Neuronal stem cell (in vitro differentiated cells): ENCODE data around the gene MRPS9.

Experiments used
- DNase-seq: peaks from one replicate; pipeline ENCODE4 v3.0.0-alpha.2; 2013; ENCODE audit warnings: low spot score
- H2AFZ ChIP-seq: one replicate; pipeline ENCODE4 v1.6.1; 2013; ENCODE audit warnings: mild to moderate bottlenecking, low read length, inconsistent platforms
- H2AK5ac ChIP-seq: 2 replicates; pipeline ENCODE4 v1.6.1; 2013; ENCODE audit warnings: low read depth, mild to moderate bottlenecking, inconsistent platforms, low read length, moderate library complexity, mixed read lengths
- H2BK120ac ChIP-seq: 2 replicates; pipeline ENCODE4 v1.6.1; 2013; ENCODE audit warnings: low read depth, mild to moderate bottlenecking, inconsistent platforms, low read length, moderate library complexity, mixed read lengths
- H2BK12ac ChIP-seq: one replicate; pipeline ENCODE4 v1.6.1; 2013; ENCODE audit warnings: low read length, inconsistent platforms
- H2BK15ac ChIP-seq: 2 replicates; pipeline ENCODE4 v1.6.1; 2013; ENCODE audit warnings: mild to moderate bottlenecking, low read length, inconsistent platforms, mixed read lengths
- H2BK5ac ChIP-seq: one replicate; pipeline ENCODE4 v1.6.1; 2013; ENCODE audit warnings: inconsistent platforms, mild to moderate bottlenecking, low read length, moderate library complexity
- H3K14ac ChIP-seq: one replicate; pipeline ENCODE4 v1.6.1; 2013; ENCODE audit warnings: low read length, inconsistent platforms
- H3K18ac ChIP-seq: 2 replicates; pipeline ENCODE4 v1.6.1; 2013; ENCODE audit warnings: low read length, inconsistent platforms
- H3K23ac ChIP-seq: 2 replicates; pipeline ENCODE4 v1.6.1; 2013; ENCODE audit warnings: low read depth, mild to moderate bottlenecking, mixed read lengths, low read length, inconsistent platforms; ENCODE audit not compliant: poor library complexity
- H3K27ac ChIP-seq: replicated peaks from 3 replicates; pipeline ENCODE4 v1.5.1; 2013; ENCODE audit warnings: low read length, inconsistent platforms
- H3K27me3 ChIP-seq, 3 experiments: 2 replicates each; pipeline ENCODE4 v1.6.1; 2013; ENCODE audit warnings: low read length in 3 of 3, mild to moderate bottlenecking in 2 of 3, inconsistent platforms in 1 of 3, low read depth in 1 of 3, mixed read lengths in 1 of 3, moderate library complexity in 1 of 3; ENCODE audit not compliant: control insufficient read depth in 3 of 3, insufficient read depth in 3 of 3
- H3K36me3 ChIP-seq, 2 donors: replicated peaks in 1 of 2; 2 replicates each; pipeline ENCODE4 v1.6.1; 2013; ENCODE audit warnings: low read length in 2 of 2; ENCODE audit not compliant: control insufficient read depth in 2 of 2, insufficient read depth in 2 of 2
- H3K4ac ChIP-seq: 2 replicates; pipeline ENCODE4 v1.6.1; 2013; ENCODE audit warnings: inconsistent platforms, mild to moderate bottlenecking, low read length, moderate library complexity
- H3K4me1 ChIP-seq, 2 donors: 1 replicate in 1 of 2; 2 replicates in 1 of 2; pipeline ENCODE4 v1.6.1; 2013; ENCODE audit warnings: low read length in 2 of 2, low read depth in 1 of 2; ENCODE audit not compliant: control insufficient read depth in 2 of 2, insufficient read depth in 1 of 2
- H3K4me2 ChIP-seq: one replicate; pipeline ENCODE4 v1.6.1; 2013; ENCODE audit warnings: mild to moderate bottlenecking, low read length, inconsistent platforms; ENCODE audit not compliant: insufficient read depth, poor library complexity, severe bottlenecking
- H3K4me3 ChIP-seq, 2 donors: 2 replicates each; pipeline ENCODE4 v1.5.1; 2013; ENCODE audit warnings: low read length in 2 of 2, mild to moderate bottlenecking in 2 of 2, inconsistent platforms in 1 of 2, moderate library complexity in 1 of 2
- H3K79me1 ChIP-seq: one replicate; pipeline ENCODE4 v1.6.1; 2013; ENCODE audit warnings: low read depth, mild to moderate bottlenecking, inconsistent platforms, low read length, moderate library complexity
- H3K9ac ChIP-seq: one replicate; pipeline ENCODE4 v1.6.1; 2013; ENCODE audit warnings: mild to moderate bottlenecking, low read depth, low read length, inconsistent platforms; ENCODE audit not compliant: poor library complexity
- H3K9me3 ChIP-seq, 2 donors: replicated peaks in 1 of 2; 2 replicates each; pipeline versions ENCODE3 to v1.6.1; 2013; ENCODE audit warnings: low read length in 2 of 2, mild to moderate bottlenecking in 2 of 2, inconsistent platforms in 1 of 2, low read depth in 1 of 2, mixed read lengths in 1 of 2, moderate library complexity in 1 of 2; ENCODE audit not compliant: control insufficient read depth in 2 of 2, insufficient read depth in 1 of 2
- H4K8ac ChIP-seq: one replicate; pipeline ENCODE4 v1.6.1; 2013; ENCODE audit warnings: low read depth, mild to moderate bottlenecking, inconsistent platforms, low read length, moderate library complexity
- H4K91ac ChIP-seq: one replicate; pipeline ENCODE4 v1.6.1; 2013; ENCODE audit warnings: low read length, low read depth, mild to moderate bottlenecking, inconsistent platforms; ENCODE audit not compliant: poor library complexity
- WGBS, 2 donors: extraction: QIAGEN DNeasy Blood & Tissue Kit; methylation state at CpG; one replicate each; pipeline ENCODE4 v1.1.7; 2013; ENCODE audit warnings: missing lambda C conversion rate in 2 of 2, mixed read lengths in 1 of 2; ENCODE audit not compliant: insufficient read length in 2 of 2, insufficient replicate concordance in 1 of 2; ENCODE audit errors: extremely low coverage in 2 of 2; 5-methylcytosine and 5-hydroxymethylcytosine counted together

The MRPS9 gene

DNA sequence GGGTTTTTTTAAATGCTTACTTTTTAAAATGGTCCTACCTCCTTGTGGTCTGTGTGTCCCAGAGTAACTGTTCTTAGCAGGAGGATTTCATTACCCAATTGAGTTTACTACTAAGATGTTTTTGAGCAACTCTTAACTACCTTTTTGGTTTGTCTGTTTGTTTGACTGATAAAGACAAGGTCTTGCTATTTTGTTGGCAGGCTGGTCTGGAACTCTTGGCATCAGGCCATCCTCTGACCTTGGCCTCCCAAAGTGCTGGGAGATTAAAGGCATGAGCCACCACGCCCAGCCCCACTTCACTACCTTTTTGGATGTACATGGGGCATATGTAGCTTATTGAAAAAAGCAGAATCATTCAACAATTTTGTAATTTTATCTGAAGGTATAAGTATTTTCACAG, 14.9 kb downstream of the MRPS9 start:
- Histone ChIP-seq H3K9ac (no peak overlapping the region), H2BK120ac (no peak overlapping the region), H3K4me2 (no peak overlapping the region), H3K14ac (no peak overlapping the region), H3K4ac (no peak overlapping the region), H3K27ac (no peak overlapping the region), H4K91ac (no peak overlapping the region), H2BK5ac (no peak overlapping the region), H3K9me3 (peaks cover 0 to 22% of the 10 kb centered on the region in 2 donors), H3K4me3 (no peak overlapping the region), H3K18ac (no peak overlapping the region), H3K36me3 (peaks cover 0 to 39% of the 10 kb centered on the region in 2 donors), H2BK12ac (no peak overlapping the region), H3K79me1 (no peaks in the 10 kb centered on the region), H2AK5ac (no peak overlapping the region), H2BK15ac (no peak overlapping the region), H3K4me1 (no peaks in the 10 kb centered on the region), H4K8ac (no peak overlapping the region), H2AFZ (no peak overlapping the region), H3K23ac (no peak overlapping the region), H3K27me3 (no peaks in the 10 kb centered on the region)
- DNase-seq = no peak
- WGBS, 2 donors = no CpG with 5 or more reads among the region's 1 CpG

DNA sequence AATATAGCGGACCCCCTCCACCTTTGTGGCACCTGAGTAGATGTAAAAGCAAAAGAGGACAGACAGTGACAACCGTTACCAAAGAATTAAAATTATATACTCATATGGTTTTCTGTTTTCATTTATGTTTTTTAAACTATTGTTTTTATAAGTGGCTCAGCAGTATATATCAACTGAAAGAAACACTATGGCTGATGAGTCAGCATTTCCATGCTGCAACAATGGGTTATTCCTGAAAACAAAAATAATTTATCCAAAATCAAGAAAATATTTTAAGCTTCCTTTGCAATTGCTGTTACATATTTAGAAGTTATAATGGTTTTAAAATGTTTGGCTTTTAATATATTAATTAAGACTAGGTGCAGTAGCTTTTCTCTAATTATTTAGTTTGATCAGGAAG, 17.7 kb downstream of the MRPS9 start:
- no peak overlapping the region for H3K4me2 ChIP-seq
- H3K4me3 ChIP-seq = no peak overlapping the region
- no peaks in the 10 kb centered on the region for H3K79me1 ChIP-seq
- no peaks in the 10 kb centered on the region for H3K4me1 ChIP-seq
- no peak overlapping the region for H2BK120ac ChIP-seq
- H3K27me3 ChIP-seq = no peaks in the 10 kb centered on the region
- no peak overlapping the region for H2BK5ac ChIP-seq
- H2BK12ac ChIP-seq = no peak overlapping the region
- H3K14ac ChIP-seq = no peak overlapping the region
- H3K18ac ChIP-seq = no peak overlapping the region
- no peak overlapping the region for H2AFZ ChIP-seq
- H2AK5ac ChIP-seq = no peak overlapping the region
- H4K8ac ChIP-seq = no peak overlapping the region
- H3K27ac ChIP-seq = no peak overlapping the region
- peaks cover 0 to 19% of the 10 kb centered on the region in 2 donors for H3K9me3 ChIP-seq
- no peak overlapping the region for H3K23ac ChIP-seq
- WGBS, 2 donors = no CpG with 5 or more reads among the region's 2 CpGs
- no peak overlapping the region for H3K4ac ChIP-seq
- H2BK15ac ChIP-seq = no peak overlapping the region
- H3K36me3 ChIP-seq = peaks cover 0 to 20% of the 10 kb centered on the region in 2 donors
- no peak overlapping the region for H3K9ac ChIP-seq
- no peak for DNase-seq
- H4K91ac ChIP-seq = no peak overlapping the region

DNA sequence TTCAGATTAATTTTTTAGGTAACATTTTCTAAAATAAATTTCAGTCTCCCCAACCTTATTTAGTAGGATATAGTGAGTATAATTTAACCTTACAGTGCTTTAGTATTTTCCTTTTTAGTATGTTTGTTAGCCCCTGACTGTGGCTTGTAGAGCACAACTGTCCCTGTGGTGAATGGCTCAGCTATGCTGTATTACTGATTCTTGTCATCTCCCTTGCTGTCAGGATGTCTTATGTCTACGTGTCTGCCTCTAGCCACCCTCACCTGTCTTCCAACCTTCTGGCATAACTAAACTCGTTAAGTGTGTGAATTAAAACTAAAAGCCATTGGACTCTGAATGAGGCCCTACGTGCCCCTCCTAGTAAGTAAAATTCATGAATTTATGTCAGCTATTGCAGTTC, 18.4 kb downstream of the MRPS9 start:
- no CpG with 5 or more reads among the region's 3 CpGs for WGBS, 2 donors
- Histone ChIP-seq H2BK120ac (no peak overlapping the region), H3K36me3 (peaks cover 0 to 14% of the 10 kb centered on the region in 2 donors), H3K27ac (no peak overlapping the region), H2AK5ac (no peak overlapping the region), H3K4me3 (no peak overlapping the region), H2AFZ (no peak overlapping the region), H4K91ac (no peak overlapping the region), H3K9me3 (peaks cover 0 to 15% of the 10 kb centered on the region in 2 donors), H3K4me2 (no peak overlapping the region), H3K27me3 (no peaks in the 10 kb centered on the region), H2BK15ac (no peak overlapping the region), H3K18ac (no peak overlapping the region), H4K8ac (no peak overlapping the region), H3K14ac (no peak overlapping the region), H2BK5ac (no peak overlapping the region), H3K79me1 (no peaks in the 10 kb centered on the region), H3K23ac (no peak overlapping the region), H2BK12ac (no peak overlapping the region), H3K4ac (no peak overlapping the region), H3K4me1 (no peaks in the 10 kb centered on the region), H3K9ac (no peak overlapping the region)
- DNase-seq = no peak

DNA sequence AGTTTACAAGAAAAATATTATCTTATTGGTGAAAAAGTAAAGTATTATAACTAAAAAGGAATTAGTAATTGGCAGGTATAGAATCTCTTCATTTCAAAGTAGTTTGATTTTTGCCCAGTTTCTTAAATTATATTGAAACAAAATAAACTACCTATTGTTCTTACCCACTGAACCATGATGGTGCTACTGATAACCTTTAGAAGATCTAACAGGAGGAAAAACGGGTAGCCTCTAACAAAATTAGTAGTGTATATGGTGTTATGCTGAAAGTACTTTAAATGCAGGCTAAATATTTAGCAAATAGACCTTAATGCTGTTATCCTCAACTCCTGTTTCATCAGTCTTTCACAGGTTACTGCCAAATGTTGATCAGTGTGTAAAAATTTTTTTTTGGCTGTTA, 19.1 kb downstream of the MRPS9 start:
- H3K4me2 ChIP-seq = no peak overlapping the region
- no peak overlapping the region for H3K14ac ChIP-seq
- no peak overlapping the region for H2BK120ac ChIP-seq
- H3K18ac ChIP-seq = no peak overlapping the region
- H3K9me3 ChIP-seq = peaks cover 0 to 9% of the 10 kb centered on the region in 2 donors
- no peak overlapping the region for H3K23ac ChIP-seq
- H3K27ac ChIP-seq = no peak overlapping the region
- no peaks in the 10 kb centered on the region for H3K4me1 ChIP-seq
- H3K4me3 ChIP-seq = no peak overlapping the region
- H3K79me1 ChIP-seq = no peaks in the 10 kb centered on the region
- H3K36me3 ChIP-seq = peaks cover 0 to 13% of the 10 kb centered on the region in 2 donors
- H3K27me3 ChIP-seq = no peaks in the 10 kb centered on the region
- H2AK5ac ChIP-seq = no peak overlapping the region
- H2BK12ac ChIP-seq = no peak overlapping the region
- H2AFZ ChIP-seq = no peak overlapping the region
- no CpG with 5 or more reads among the region's 1 CpG for WGBS, 2 donors
- no peak overlapping the region for H3K9ac ChIP-seq
- no peak overlapping the region for H3K4ac ChIP-seq
- no peak overlapping the region for H4K91ac ChIP-seq
- no peak overlapping the region for H2BK5ac ChIP-seq
- no peak overlapping the region for H2BK15ac ChIP-seq
- no peak overlapping the region for H4K8ac ChIP-seq
- DNase-seq = no peak
